Esophagus muscularis mucosa (tissue), 3 donors: Measurements from ENCODE around the gene RNF222.

Experiments used
- POLR2A ChIP-seq: fragments of 450-650 bp; IDR thresholded peaks from one replicate; pipeline ENCODE4 v1.6.1; 2017; ENCODE audit warnings: antibody characterized with exemption, moderate library complexity, mild to moderate bottlenecking, low read depth
- TF ChIP-seq, protein P1 (sequence below), 3 experiments: fragments of 200-600 bp in 2 of 3; fragments of 450-650 bp in 1 of 3; sonication (generic) in 2 of 3; IDR thresholded peaks; one replicate each; pipeline ENCODE4 v1.5.1; 2017 to 2019; ENCODE audit warnings: antibody characterized with exemption in 3 of 3, mild to moderate bottlenecking in 2 of 3, moderate library complexity in 1 of 3

DNA sequence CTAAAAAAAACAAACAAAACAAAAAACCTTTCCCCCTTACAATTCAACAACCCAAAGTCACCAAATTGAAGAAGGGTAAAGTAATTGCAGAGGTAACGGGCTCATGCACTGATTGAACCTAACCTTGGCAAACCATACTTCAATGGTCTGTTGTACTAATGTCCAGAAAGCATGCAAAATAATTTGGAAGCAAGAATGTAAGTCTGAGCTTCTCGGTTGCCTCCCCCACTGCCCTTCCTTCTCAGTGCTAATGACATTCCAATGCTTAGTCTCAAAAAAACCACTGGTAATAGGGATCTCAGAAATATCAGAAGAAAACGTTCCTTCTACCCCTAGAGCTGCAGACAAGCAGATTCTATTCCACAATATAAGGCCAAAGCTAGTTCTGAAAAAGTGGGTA, 36.9 kb downstream of the RNF222 start:
- TF ChIP-seq, protein P1, sequence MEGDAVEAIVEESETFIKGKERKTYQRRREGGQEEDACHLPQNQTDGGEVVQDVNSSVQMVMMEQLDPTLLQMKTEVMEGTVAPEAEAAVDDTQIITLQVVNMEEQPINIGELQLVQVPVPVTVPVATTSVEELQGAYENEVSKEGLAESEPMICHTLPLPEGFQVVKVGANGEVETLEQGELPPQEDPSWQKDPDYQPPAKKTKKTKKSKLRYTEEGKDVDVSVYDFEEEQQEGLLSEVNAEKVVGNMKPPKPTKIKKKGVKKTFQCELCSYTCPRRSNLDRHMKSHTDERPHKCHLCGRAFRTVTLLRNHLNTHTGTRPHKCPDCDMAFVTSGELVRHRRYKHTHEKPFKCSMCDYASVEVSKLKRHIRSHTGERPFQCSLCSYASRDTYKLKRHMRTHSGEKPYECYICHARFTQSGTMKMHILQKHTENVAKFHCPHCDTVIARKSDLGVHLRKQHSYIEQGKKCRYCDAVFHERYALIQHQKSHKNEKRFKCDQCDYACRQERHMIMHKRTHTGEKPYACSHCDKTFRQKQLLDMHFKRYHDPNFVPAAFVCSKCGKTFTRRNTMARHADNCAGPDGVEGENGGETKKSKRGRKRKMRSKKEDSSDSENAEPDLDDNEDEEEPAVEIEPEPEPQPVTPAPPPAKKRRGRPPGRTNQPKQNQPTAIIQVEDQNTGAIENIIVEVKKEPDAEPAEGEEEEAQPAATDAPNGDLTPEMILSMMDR (IDR thresholded peaks at IDR 0.05), result no peak
- TF ChIP-seq POLR2A, result no peak
